H1 (cell line): Measurements from ENCODE around the gene MRAP2.

Experiments
- CHD2 ChIP-seq: IDR thresholded peaks from 2 replicates; pipeline ENCODE4 v1.6.1; 2012; ENCODE audit warnings: low read length, improper control_type of control experiment
- CTCF ChIP-seq, 3 experiments: IDR thresholded peaks; 1 replicate in 2 of 3; 2 replicates in 1 of 3; pipeline versions ENCODE4 v1.5.1 to v1.6.1; 2011; ENCODE audit warnings: low read length in 3 of 3, mild to moderate bottlenecking in 3 of 3, inconsistent platforms in 2 of 3, low read depth in 1 of 3, moderate library complexity in 1 of 3; ENCODE audit not compliant: insufficient read depth in 1 of 3; ENCODE audit errors: control extremely low read depth in 1 of 3
- EZH2 ChIP-seq: fragments of 200-600 bp; sonication (generic); IDR thresholded peaks from 2 replicates; pipeline ENCODE4 v1.7.1; 2012; ENCODE audit warnings: low read depth, mild to moderate bottlenecking, moderate library complexity, low read length, inconsistent platforms; ENCODE audit not compliant: severe bottlenecking
- SP1 ChIP-seq: IDR thresholded peaks from 2 replicates; pipeline ENCODE4 v1.6.1; 2011; ENCODE audit warnings: low read depth, low read length

- TF ChIP-seq CTCF (IDR thresholded peaks at IDR 0.05; ENCODE audit: control extremely low read depth in 1 of 3, insufficient read depth in 1 of 3, low read depth in 1 of 3, low read length in 3 of 3) (no peak), EZH2 (no peak), SP1 (no peak), CHD2 (no peak)
Measured at GRCh38 chr6:84095156-84095555, 61.6 kb downstream of the MRAP2 start.
